ENCODE measurements around the gene ERN1. TPM values are rescaled to one million over a fixed set of nuclear protein-coding genes. Genes with fewer than 3 reads are reported as not detected.
"Not testable (repeated sequence)": the region's sequence is repeated elsewhere in the genome, so short reads cannot be mapped to it uniquely, and the experiment has no call there.

The ERN1 gene
- total RNA-seq, 1 donor from 2014 or later: 22.1 TPM

- H3K4me3 ChIP-seq (ENCODE audit: low read depth, low read length): no peak overlapping the region
- no peaks in the 10 kb centered on the region for H3K27me3 ChIP-seq (ENCODE audit: control insufficient read depth, insufficient read depth, low read length)
- no peaks in the 10 kb centered on the region for H3K36me3 ChIP-seq (ENCODE audit: control insufficient read depth, insufficient read depth, low read length)
- peak; percentile 70 for DNase-seq (ENCODE audit: low read depth)
- FAIRE-seq: no peak
- no peak for TF ChIP-seq CTCF (IDR thresholded peaks at IDR 0.05; ENCODE audit: insufficient read depth, low read length, severe bottlenecking)
Observed at GRCh38 chr17:64009571-64010402, 120.2 kb downstream of the ERN1 start.

- FAIRE-seq: no peak
- DNase-seq (ENCODE audit: low read depth): no peak
Observed at GRCh38 chr17:64008830-64009229, 121.1 kb downstream of the ERN1 start.

GRCh38 chr17:64008346-64008745, 121.6 kb downstream of the ERN1 start:
- H3K36me3 ChIP-seq (ENCODE audit: control insufficient read depth, insufficient read depth, low read length): no peaks in the 10 kb centered on the region
- H3K27me3 ChIP-seq (ENCODE audit: control insufficient read depth, insufficient read depth, low read length): no peaks in the 10 kb centered on the region
- H3K4me3 ChIP-seq (ENCODE audit: low read depth, low read length): no peak overlapping the region
- no peak for TF ChIP-seq CTCF (IDR thresholded peaks at IDR 0.05; ENCODE audit: insufficient read depth, low read length, severe bottlenecking)
- DNase-seq (ENCODE audit: low read depth) (no peak), FAIRE-seq (no peak)

More at GRCh38 chr17:64008830-64009229, 121.1 kb downstream of the ERN1 start:
- no peak for TF ChIP-seq CTCF (IDR thresholded peaks at IDR 0.05; ENCODE audit: insufficient read depth, low read length, severe bottlenecking)
- H3K27me3 ChIP-seq (ENCODE audit: control insufficient read depth, insufficient read depth, low read length): no peaks in the 10 kb centered on the region
- no peaks in the 10 kb centered on the region for H3K36me3 ChIP-seq (ENCODE audit: control insufficient read depth, insufficient read depth, low read length)
- no peak overlapping the region for H3K4me3 ChIP-seq (ENCODE audit: low read depth, low read length)

- H3K27me3 ChIP-seq (ENCODE audit: control insufficient read depth, insufficient read depth, low read length): no peaks in the 10 kb centered on the region
- no peaks in the 10 kb centered on the region for H3K36me3 ChIP-seq (ENCODE audit: control insufficient read depth, insufficient read depth, low read length)
- H3K4me3 ChIP-seq (ENCODE audit: low read depth, low read length): no peak overlapping the region
- no peak for DNase-seq (ENCODE audit: low read depth)
- FAIRE-seq: no peak
- TF ChIP-seq CTCF (IDR thresholded peaks at IDR 0.05; ENCODE audit: insufficient read depth, low read length, severe bottlenecking): no peak
Observed at GRCh38 chr17:64007838-64008282, 122.1 kb downstream of the ERN1 start.

GRCh38 chr17:64007089-64007837, 122.7 kb downstream of the ERN1 start:
- DNase-seq (ENCODE audit: low read depth); H3K27me3 ChIP-seq (ENCODE audit: control insufficient read depth, insufficient read depth, low read length); H3K36me3 ChIP-seq (ENCODE audit: control insufficient read depth, insufficient read depth, low read length); FAIRE-seq; H3K4me3 ChIP-seq (ENCODE audit: low read depth, low read length): not testable (repeated sequence)

- no peak for TF ChIP-seq CTCF (IDR thresholded peaks at IDR 0.05; ENCODE audit: insufficient read depth, low read length, severe bottlenecking)
- H3K36me3 ChIP-seq (ENCODE audit: control insufficient read depth, insufficient read depth, low read length): no peaks in the 10 kb centered on the region
- FAIRE-seq: no peak
- DNase-seq (ENCODE audit: low read depth): no peak
- no peak overlapping the region for H3K4me3 ChIP-seq (ENCODE audit: low read depth, low read length)
- no peaks in the 10 kb centered on the region for H3K27me3 ChIP-seq (ENCODE audit: control insufficient read depth, insufficient read depth, low read length)
Observed at GRCh38 chr17:64006361-64007088, 123.4 kb downstream of the ERN1 start.
